HG02870 (cell line): ENCODE measurements around the gene CPEB1.

Source experiments
- ATAC-seq: cut with Tn5 transposase; IDR thresholded peaks from one replicate; pipeline ENCODE4 v1.9.1; 2021; ENCODE audit warnings: mild to moderate bottlenecking, moderate library complexity; ENCODE audit not compliant: unreplicated experiment

The CPEB1 gene

DNA sequence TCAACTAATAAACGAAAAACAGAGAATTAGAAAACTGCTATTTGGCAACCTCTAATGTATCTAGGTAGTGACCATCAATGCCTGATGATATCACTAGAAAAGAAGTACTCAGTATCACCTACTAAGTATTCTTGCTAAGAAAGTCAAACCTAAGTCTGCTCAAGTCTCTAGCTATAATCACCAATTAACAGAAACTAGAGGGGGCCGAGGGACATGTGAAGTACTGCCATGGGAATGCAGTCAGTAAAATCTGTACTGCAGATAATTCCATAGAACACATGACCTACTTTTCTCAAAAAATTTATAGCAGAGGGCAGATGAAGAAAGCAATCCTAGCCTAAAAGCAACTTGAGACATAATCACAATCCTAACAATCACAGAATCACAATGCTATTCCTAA lies 51.4 kb downstream of the CPEB1 start:
- no peak for ATAC-seq

DNA sequence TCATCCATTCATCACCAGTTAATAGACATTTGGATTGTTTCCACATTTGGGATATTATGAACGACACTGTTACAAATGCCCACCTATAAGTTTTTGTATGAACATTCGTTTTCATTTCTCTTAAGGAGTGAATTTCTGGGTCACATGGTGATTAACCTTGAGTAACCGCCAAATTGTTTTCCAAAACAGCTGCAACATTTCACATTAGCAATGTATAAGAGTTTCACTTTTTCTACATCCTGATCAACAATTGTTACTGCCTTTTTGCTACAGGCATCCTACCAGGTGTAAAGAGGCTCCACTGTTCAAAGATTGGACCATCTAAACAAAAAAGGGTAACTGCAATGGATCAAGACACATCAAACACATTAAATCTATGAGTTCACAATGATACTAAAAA lies 52.0 kb downstream of the CPEB1 start:
- ATAC-seq: no peak

DNA sequence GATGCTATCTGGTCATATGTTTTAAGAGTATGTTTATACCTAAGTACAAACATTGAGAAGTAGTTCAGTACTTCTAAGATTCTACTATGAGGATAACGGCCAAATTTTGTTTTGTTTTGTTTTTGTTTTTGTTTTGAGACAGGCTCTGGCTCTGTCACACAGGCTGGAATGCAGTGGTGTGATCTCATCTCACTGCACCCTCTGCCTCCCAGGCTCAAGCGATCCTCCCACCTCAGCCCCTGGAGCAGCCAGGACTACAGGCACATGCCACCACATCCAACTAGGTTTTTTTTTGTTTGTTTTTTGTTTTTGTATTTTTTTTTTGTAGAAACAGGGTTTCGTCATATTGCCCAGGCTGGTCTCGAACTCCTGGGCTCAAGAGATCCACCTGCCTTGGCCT lies 59.4 kb downstream of the CPEB1 start:
- ATAC-seq: no peak

DNA sequence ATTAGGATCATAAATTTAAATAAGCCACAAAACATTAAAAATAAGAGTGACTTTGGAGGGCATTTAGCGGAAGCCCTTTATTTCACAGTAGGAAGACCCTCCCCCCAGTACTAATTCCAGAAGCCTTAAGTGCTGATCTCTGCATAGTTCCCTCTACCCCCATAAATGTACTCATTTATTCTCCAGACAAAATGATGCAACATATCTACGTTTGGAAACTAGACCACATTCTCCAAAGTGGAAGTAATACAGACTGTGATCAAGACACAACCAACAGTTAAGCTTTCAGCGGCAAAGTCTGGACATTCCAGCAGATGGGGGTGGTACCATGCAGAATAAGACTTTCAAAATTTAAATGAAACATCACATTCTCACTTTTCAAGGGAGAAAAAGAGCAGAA lies 62.1 kb downstream of the CPEB1 start:
- ATAC-seq: no peak

DNA sequence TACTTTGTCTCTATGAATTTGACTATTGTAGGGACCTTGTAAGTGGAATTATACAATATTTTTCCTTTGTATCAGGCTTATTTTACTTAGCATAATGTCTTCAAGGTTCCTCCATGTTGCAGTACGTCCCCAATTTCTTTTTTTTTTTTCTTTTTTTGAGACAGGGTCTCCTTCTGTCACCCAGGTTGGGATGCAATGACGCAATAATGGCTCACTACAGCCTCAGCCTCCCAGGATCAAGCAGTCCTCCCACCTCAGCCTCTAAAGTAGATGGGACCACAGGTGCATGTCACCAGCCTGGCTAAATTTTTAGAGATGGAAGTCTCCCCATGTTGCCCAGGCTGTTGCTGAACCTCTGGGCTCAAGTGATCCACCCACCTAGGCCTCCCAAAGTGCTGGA lies 66.5 kb downstream of the CPEB1 start:
- ATAC-seq: no peak

DNA sequence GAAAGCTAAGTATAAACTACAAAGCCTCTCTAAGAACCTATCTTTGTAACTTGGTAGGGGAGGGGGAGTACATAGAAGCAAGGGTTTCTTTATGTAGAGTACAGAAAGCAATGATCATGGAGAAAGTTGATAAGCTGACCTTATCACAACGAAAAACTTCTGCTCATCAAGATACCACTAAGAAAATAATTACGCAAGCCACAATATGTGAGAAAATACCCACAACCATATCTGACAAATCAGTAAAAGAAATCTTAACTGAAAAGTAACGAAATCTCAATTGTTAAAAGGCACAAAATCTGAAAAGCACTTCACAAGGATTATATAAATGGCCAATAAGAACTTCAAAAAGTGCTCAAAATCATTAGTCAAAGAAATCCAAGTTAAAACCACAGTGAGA lies 71.8 kb downstream of the CPEB1 start:
- ATAC-seq: no peak

DNA sequence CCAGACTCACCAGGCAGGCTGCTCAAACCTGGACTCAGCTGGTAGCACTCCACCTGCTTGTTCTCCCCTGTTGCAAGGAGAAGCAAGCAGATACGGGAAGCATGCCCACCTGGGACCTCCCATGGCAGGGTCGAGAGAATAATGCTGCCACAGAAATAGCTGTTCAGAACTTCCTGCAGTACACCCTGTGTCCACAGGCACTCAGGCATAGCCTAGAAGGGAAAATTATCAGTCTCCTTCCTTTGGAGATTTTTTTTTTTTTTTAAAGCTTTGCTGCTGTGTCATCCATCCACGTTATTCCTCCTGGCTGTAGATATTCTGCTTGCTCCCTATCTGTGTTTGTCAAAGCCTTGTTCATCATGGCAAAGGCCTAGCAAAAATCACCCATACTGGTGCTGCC lies 74.2 kb downstream of the CPEB1 start:
- ATAC-seq: no peak

DNA sequence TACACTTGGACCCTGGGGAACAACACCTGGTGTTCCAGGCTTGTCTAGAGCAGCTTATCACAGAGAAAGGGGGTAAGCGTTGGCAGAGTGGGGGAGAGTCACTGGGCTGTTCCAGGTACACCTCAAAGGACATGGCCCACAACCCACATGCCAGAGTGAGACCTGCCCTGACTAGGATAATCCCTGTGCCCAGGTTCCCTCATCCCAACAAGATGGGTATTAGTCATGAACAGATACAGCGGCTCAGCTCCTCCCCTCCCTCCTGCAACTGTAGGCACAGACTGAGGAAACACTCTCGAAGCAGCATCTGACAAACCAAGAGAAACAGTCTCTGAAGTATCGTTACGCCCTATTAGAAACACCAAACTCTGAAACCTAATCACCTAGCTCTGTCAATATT lies 74.9 kb downstream of the CPEB1 start:
- no peak for ATAC-seq

DNA sequence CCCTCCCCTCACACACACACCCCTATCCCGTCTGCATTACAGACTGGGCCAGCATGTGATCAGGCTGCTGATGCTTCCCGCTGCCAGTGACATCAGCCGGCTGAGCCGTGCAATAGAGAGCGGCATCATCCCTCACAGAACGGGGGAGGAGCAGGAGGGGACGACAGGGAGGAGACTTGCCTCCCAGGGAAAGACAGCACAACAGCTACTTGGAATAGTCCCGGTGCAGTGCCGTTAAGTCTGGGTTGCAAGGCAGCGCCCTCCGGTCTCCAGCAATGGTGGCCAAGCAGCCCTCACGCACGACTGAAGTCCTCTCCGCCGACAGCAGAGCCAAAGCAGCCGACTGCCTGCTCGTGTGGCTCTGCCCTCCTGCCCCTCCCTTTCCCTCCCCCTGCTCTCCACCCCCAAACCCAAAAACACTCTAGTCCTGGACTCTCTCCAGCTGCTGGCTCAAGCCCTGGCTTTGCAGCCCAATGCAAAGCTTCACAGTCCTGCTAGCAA lies 75.4 kb downstream of the CPEB1 start:
- ATAC-seq: no peak

DNA sequence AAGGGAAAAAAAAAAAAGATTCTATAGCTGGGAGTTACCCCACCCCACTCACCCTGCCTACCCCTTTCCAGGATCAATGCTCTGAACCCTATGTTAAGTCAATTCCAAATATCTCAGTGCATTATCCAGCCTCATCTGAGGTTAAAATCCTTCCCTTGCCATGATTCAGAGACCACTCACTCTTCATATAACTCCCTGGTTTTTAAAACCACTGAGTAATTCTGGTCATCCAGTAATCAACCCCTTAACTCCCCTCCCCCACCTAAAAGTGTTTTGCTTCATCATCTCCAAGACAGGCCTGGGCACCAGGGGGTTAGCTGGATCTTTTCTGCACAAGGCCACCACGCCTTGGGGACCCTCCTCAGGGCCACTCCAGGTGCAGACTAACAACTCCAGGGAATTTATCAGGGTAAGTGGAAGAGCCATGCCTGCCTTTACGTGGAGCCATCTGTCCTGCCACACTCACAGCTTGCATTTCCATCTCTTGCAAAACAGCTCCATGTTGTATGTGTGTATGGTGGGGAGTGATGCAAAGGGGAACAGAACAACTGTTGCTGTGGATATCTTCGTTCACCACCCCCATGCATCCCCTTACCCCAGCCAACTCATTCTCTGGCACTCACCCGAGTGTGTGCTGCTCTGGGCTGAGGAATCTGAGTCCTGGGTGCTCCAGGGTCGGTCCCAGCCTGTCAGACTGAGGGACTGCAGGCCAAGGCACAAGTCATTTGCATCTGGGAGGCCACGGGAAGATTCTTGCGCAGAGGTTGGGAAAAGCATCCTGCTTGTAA lies 76.2 kb downstream of the CPEB1 start:
- no peak for ATAC-seq

DNA sequence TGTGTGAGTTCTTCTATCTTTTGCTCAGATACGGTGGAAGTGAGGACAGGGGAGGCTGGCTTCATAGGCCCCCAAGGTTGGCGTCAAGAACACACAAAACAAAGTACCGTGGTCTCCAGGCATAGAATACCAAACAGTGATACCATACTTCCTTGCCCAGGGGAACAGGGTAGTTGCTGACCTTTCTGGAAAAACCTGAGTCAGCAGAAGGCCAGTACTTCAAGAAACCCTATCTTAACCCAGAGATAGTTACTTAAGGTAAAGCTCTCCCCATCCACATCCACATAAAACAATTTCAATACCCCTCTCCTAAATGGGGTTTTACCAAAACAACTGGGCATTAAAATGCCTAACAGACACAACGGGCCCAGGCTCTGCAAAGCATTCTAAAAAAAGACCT lies 77.3 kb downstream of the CPEB1 start:
- no peak for ATAC-seq

DNA sequence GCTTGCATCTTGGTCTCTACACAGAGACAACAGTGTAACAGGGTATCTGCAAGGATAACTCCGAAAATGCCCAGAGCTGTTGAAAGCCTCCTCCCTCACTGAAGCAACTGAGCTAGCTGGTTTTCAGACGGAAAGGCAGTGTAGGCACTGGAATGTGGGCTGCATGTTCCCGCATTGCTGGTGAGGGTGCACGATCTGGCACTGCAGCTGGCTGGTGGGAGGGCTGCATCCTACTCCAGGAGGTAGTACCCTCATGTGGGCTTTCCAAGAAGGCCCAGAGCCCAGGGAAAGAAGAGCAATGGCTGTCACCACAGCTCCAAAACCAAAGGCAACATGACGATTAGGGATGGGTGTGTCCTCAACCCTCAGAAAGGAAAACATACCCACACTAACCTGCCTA lies 78.2 kb downstream of the CPEB1 start:
- ATAC-seq: no peak

DNA sequence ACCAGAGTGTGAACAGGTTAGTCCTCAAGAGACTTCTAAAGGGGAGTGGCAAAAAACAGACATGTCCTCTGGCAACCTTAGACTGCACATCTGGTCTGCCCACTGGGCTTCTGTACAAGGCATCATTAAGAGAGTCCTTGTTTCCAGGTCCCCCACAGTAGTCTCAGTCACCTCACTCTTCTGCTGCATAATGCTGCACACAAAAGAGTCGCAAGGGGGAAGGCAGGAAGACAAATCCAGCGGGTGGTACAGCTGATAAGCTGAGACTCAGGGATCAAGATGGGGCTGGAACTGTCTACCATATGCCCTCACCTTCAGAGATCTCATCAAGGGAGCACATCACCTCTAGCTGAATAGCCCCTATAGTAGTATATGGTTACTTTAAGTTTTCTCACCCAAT lies 79.5 kb downstream of the CPEB1 start:
- no peak for ATAC-seq

DNA sequence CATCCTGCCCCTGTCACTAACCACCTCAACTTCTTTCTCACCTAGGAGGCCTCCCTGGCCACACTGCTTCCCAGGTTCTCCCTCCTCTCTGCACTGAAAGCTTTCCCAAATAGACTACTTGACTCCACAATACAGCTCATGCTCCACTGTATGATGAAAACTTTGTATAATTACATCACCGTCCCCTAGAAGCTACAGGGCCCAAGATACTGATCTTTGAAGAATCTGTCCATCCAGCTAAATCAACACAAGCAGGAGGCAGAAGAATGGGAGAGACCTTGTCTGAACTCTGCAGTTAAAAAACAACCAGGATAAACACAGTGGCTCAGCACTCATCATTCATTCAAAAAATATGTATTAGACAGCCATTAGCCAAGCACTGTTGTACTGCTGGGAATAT lies 80.5 kb downstream of the CPEB1 start:
- no peak for ATAC-seq

DNA sequence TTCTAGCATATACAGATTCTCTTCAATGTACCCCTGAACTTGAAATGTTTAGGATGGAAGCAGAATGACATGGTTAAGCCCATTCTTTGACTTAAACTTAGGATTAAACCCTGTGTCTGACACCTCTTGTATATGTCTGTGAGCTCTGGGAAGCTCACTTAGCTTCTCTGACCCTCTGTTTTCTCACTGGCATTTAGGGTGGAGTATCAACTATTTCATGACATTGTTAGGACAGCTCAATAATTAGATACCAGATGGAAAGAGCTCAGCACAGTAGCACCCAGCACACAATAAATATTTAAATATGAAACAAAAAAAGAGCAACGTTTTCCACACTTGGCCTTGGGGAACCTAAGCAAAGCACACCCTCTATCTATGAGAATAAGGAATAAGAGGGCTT lies 88.7 kb downstream of the CPEB1 start:
- no peak for ATAC-seq

DNA sequence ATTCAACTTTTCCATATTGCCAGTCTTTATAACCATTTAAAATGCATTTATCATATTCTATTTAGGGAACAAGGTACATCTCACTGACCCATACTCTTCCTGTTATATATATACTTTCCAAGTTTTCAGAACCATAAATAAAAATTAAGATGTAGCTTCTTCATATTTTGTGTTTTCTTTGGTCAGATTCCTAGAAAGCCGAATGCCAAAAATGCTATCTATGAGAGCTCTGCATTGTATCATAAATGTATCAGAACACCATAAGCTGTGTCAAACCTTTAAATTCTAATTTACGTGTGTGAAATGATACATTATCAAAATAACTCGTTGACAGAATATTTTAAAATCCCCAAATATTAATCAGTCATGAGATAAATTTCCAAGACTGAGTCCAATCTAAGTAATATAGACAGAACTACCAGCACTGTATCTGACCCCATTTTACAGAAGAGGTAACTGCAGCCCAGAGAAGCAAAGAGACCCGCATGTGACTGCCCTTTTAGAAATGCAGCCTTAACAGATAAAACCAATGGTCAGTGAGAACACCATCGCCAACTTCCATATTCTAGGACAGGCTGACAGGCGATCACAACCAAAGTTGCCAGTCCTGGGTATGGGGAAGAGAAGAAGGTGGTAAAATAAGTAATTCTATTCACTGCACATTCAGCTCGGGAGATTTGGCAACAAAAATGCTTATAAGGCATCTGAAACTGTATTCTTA lies 90.7 kb downstream of the CPEB1 start:
- ATAC-seq: no peak

DNA sequence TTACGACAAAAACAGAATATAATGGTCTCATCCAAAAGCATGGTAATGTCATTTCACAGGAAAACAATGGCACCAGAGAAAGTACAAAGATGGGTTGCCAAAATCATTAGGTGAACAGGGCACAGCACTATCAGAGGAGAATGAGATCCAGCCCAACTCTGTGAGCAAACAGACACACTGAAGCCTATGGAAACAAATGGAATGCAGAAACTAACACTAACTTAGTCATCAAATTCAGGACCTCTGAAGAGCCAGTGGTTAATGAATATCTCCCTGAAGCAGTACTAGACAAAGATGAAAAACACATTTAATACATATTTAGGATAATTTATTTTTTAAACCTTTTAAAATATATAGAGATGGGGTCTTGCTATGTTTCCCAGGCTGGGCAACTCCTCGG lies 92.3 kb downstream of the CPEB1 start:
- ATAC-seq: no peak

DNA sequence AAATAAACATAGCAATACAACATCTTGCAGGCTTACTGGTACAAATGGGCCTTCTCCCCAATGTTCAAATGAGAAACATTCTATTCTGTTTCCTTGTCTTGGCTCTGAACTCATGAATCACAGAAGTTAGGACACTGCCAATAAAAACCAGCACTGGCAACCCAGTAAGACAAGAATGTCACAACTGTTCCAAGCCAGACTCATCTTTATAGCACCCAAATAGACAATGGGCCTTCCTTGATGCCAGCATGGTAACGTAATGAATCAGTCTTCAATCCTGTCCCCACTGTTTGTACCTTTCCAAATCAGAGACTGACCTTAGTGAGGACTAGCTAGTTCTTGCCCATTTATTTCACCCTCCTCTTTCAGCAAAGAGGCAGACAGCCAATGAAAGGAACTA lies 92.8 kb downstream of the CPEB1 start:
- ATAC-seq: no peak

DNA sequence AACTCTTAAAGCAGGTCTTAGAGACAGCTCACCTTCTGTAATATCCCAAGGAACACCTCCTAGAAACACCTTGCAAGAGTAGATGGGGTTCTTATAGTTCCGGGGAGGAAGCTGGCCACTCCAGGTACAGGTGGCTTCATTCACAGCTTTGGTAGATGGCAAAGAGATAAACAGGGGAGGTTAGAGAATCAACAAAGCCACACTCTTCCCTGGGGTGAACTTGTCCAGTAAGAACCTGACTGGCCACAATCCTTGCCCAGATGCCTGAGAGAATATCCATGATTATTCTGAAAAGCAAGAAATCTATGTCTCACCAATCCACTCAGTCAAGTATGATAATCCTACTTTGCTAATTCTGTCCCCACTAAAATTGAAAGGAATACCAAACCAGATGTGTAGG lies 93.3 kb downstream of the CPEB1 start:
- no peak for ATAC-seq

DNA sequence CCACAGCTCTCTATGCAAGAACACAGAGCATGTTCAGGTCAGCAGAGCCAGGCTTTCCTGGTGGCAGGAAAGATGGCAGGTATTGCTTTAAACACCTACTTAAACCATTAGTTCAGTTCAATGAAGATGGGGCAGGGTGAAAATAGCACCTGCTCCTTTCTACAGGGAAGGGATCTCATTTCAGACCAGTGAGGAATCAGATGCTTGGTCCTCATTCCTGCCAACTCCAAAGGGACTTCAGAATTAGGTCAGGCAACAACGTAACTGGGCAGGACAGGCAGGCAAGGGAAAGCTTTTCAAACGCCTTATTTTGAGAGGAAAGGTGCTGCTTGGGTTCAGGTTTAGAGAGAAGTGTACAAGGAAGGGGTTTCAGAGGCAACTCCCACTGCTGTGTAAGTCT lies 94.3 kb downstream of the CPEB1 start:
- ATAC-seq: no peak

DNA sequence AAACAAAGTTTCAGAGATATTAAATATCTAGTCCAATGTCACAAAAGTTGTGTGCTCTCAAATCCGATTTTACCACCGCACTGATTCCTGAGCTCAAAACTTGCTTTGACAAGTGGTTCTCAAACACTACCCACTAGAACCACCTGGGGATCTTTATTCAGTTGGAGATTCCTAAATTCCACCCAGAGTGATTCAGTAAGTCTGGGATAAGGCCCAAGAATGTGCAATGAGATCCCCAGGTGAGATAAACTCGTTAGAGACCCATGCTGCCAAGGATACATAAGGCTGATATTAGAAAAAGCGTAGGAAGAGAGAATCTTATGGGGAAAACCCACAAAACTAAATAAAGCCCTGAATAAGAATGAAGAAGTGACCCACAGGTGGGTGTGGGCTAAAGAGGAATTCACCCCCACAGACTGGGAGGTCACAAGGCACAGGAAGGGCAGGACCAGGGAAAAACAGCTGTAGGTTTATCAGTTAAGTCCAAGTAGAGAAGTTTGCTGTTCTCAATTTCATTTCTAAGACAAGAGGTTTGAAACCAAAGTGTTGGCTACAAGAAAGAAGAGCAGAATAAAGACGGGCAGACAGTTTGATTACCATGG lies 95.4 kb downstream of the CPEB1 start:
- ATAC-seq: peak; percentile 68

DNA sequence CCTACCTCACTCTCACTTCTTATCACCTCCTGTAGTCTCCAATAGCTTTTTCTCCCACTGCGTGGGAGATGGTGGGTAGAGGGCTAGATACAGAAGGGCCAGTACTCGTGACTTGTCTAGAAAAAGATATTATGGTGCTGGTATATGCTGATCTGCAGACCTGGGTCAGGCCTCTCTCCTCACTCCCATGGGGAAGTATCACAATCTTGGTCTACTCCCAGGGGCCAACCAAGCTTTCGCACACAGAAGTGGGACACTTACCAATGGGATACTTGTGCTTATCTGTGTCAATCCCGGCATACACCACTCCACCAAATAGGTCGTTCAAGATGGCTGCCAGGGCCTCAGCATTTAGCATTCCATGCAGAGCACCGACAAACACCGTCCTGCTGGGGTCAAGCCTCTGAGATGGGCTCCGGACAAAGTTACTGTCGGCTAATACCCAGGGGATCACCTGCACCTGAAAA lies 97.9 kb downstream of the CPEB1 start:
- ATAC-seq: no peak
